Measurements from ENCODE around the gene CNTNAP2.
"Not testable (repeated sequence)": the region's sequence is repeated elsewhere in the genome, so short reads cannot be mapped to it uniquely, and the experiment has no call there.

Gene CNTNAP2

DNA sequence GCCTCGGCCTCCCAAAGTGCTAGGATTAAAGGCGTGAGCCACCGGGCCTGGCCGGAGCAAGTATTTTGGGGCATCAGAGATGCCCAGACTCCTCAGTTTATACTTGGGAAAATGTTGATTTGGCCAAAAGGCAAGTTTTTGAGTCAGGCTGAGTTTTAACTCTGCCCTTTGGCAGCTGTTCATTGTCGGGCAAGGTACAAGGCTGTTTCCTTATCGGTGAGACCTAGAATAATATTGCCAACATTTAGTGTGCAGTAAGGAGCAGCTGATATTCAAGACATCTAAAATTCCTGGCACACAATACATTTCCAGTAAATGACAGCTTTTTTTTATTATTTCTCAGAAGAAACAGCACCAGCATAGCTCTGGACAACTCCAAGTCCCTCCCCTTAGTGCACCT, 2326.3 kb downstream of the CNTNAP2 start:
- DNase-seq (ENCODE audit: low spot score): no peak

DNA sequence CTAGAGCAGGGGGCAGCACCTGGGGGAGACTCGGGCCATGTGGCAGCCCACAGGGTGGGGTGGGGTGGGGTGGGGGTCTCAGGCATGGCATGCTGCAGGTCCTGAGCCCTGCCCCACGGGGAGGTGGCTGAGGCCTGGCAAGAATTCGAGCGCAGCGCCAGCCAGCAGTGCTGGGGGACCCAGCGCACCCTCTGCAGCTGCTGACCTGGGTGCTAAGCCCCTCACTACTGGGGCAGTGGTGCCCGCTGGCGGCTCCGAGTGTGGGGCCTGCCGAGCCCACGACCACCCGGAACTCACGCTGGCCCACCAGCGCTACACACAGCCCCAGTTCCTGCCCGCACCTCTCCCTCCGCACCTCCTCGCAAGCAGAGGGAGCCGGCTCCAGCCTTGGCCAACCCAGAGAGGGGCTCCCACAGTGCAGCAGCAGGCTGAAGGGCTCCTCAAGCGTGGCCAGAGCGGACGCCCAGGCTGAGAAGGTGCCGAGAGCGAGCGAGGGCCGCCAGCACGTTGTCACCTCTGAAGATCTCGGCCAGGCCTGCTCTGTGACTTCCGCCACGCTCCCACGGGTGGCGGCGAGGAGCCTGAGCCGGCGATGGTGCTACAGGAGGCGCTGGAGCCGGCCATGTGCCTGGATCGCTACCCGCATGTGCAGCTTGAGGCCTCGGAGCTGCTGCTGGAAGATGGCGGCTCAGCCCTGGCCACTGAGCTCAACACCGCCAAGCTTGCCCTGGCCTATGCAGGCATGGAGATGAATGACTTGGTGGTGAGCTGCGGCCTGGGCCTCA, 2328.9 kb downstream of the CNTNAP2 start:
- no peak for DNase-seq (ENCODE audit: low spot score)

DNA sequence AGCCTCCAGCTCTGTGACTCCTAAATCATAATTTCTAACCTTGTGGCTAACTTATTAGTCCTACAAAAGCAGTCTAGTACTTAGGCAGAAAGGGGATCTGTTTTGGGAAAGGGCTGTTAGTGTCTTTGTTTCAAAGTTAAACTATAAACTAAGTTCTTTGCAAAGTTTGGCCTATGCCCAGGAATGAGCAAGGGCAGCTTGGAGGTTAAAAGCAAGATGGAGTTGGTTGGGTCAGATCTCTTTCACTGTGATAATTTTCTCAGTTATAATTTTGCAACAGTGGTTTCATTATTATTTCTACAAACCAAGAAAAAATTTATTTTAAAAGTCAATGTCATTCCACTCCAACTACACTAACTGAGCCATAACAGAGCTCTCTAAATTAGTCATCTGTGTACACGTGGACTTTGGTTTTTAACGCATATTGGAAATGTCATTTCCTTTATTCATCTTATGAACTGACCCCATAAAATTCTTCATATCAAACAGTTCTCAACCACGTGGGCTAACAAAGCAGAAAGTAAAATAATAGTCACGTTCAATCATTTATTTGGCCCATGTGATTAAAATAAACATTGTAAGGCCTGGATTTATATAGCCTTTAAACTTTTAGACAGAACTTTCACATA, 2330.7 kb downstream of the CNTNAP2 start:
- no peak for DNase-seq (ENCODE audit: low spot score)

DNA sequence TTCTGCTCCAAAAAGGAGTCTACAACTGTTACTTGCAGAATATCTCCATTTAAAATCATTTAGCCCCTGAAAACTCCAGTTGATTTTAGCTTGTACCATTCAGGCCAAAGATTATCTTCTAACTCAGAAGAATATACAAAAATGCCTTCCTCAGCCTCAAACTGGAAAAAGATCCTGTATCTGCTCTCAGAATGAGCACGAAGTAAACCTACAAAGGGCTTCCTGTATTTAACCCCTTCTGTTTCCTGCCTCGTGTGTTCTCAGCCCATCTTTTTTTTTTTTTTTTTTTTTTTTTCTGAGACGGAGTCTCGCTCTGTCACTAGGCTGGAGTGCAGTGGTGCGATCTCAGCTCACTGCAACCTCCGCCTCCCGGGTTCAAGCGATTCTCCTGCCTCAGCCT, 2334.9 kb downstream of the CNTNAP2 start:
- not testable (repeated sequence) for DNase-seq (ENCODE audit: low spot score)

DNA sequence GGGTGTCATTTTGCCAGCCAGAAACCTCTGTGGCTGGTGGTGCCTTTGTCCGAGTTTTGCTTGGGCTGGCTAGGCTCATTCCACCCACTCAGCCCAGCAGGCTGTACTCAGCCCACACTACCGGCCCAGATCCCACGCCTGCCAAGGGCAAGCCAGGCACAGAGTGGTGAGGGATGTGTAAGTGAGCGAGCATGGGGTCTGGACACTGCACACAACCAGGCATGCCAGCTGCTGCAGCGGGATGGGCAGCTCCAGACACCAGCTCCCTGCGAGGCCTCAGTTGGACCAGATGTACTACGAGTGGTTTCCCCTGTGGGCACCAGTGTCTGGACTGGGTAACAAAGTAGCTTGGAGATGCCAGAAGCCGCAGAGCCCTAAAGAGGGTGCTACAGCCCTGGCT, 2339.8 kb downstream of the CNTNAP2 start:
- no peak for DNase-seq (ENCODE audit: low spot score)

DNA sequence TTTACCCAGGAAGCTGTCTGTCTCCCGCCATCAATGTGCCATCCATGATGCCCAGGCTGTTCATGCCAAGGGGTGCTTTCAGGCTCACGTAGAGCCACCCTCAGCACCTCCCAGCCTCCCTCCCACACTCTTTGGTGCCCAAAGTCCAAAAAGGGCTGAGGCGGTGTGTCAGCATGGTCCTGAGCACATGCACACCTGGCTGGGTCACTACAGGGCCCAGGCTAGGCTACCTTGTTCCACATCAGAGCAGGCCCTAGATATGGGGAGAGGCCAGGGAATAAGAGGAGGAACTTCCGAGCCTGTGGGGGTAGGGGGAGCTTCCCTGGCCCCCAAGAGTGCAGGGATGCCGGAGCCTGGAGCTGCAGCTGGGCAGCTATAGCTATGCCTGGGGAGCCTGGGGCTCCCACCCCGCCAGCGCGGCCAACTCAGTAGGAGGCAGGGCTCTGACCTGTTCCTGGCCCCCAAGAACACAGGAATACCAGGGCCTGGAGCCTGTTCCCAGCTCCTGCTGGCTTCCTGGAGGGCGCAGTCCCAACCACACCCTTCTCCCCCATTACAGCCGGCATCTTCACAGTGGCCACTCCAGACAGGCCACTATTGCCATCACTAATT, 2340.8 kb downstream of the CNTNAP2 start:
- no peak for DNase-seq (ENCODE audit: low spot score)

DNA sequence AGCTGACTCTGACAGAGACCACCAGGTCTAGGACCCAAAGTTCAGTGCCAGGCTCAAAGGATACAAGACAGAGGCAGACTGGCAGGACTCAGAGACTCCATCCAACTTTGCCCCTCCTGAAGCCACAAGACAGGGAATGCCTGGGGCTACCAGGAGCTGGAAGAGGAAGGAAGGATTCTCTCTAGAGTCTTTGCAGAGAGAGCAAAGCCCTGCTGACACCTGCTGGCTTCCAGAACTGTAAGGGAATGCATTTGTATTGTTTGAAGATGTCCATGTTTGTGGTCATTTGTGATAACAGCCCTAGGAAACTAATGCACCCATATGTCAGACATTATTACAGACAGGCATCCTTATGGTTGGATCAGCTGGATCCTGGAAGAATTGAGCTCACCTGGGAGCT, 2341.7 kb downstream of the CNTNAP2 start:
- DNase-seq (ENCODE audit: low spot score): no peak

DNA sequence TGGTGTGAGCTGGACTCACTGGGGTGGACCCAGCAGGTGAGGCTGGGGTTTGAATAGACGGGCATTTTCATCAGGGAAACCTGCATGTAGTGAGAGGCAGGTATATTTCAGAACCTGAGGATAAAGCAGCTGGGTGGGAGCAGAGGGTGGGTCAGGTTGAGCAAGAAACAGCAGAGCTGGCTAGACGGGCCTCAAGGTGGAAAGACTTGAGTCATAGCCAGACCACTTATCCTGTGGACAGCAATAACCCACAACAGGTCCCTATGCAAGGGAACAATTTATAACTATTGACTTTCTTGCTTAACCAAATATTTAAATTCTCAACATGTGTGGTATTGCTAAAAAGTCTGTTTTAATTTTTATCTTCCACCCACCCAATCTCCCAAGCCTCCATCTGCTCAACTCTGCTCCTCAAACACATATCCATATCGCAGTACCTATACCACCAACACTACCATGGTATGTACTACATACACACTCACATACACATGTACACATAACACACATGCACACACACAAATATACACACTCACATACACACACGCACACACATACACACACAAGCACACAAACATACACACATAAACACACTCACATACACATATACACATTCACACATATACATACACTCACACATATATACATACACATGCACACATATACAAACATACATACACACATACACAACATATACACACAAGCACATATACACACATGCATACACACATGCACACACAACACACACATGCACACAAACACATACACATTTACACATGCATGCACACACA, 2345.0 kb downstream of the CNTNAP2 start:
- DNase-seq (ENCODE audit: low spot score): no peak

DNA sequence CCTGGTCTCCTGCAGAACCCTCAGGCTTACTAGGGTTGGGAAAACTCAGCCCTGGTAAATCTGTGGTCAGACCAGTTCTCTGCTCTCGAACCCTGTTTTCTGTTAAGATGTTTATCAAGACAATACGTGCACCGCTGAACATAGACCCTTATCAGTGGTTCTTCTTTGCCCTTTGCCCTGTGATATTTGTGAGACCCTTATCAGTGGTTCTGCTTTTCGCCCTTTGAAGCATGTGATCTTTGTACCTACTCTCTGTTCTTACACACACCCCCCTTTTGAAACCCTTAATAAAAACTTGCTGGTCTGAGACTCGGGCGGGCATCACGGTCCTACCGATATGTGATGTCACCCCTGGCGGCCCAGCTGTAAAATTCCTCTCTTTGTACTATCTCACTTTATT, 2346.2 kb downstream of the CNTNAP2 start:
- DNase-seq (ENCODE audit: low spot score): not testable (repeated sequence)

DNA sequence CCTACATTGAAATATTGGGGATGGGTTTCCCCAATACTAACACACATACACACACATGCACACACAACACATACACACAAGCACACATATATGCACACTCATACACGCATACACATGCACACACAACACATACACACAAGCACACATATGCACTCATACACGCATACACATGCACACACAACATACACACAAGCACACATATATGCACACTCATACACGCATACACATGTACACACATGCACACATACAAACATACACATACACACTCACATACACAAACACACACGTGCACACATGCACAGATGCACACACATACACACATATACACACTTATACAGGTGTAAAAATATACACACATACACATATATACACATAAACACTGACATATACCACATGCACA, 2346.6 kb downstream of the CNTNAP2 start:
- DNase-seq (ENCODE audit: low spot score): no peak

DNA sequence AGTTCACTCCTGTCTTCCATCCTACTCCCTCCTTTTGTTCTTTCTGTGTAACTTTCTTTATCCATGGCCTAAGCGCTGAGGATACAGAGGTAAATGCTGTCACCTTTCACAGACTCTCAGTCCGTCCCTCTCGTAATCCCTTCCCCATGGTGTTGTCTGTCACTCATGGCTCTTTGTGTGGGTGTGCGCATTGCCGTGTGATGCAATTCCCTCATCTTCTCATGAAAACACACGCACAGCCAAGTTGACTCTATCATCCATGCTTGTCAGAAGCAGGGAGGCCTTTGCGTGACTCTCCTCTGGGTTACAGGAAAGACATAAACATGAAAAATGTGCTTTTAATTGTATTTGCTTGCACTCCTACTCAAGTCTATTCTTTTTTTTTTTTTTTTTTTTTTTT, 2348.3 kb downstream of the CNTNAP2 start:
- no peak for DNase-seq (ENCODE audit: low spot score)

DNA sequence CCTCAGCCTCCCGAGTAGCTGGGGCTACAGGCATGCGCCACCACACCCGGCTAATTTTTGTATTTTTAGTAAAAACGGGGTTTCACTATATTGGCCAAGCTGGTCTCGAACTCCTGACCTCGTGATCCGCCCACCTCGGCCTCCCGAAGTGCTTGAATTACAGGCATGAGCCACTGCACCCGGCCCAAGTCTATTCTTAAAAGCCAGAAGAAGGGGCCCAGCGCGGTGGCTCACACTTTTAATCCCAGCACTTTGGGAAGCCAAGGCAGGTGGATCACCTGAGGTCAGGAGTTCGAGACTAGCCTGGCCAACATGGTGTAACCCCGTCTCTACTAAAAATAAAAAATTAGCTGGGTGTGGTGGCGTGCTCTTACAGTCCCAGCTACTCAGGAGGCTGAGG, 2348.8 kb downstream of the CNTNAP2 start:
- not testable (repeated sequence) for DNase-seq (ENCODE audit: low spot score)

DNA sequence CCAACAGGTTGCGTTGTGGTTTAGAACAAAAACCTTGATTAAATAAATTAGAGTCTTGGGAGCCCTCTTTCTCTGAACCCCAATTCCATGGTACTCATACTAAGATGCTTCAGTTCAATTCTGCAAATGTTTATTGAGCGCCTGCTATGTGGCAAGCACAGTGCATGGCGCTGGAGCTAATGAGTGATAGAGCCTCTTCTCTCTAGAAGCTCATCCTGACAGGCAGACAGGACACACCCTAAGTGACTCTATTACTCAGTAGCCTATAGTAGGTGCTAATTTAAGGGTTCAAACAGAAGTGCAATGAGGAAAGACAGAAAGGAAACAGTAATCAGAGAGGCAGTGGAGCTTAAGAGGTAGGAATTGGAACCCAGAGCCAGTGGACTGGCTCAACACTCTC, 2349.5 kb downstream of the CNTNAP2 start:
- no peak for DNase-seq (ENCODE audit: low spot score)

DNA sequence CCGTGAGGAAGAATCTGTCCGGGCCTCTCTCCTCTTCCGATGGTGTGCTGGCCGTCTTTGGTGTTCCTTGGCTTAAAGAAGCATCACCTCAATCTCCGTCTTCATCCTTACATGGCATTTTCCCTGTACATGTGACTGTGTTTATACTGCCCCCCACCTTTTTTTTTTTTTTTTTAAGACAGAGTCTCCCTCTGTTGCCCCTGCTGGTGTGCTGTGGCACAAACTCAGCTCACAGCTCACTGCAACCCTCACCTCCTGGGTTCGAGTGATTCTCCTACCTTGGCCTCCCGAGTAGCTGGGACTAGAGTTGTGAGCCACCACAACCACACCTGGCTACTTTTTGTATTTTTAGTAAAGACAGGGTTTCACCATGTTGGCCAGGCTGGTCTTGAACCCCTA, 2352.1 kb downstream of the CNTNAP2 start:
- no peak for DNase-seq (ENCODE audit: low spot score)

All from GM03348 (cell line).